ENCODE data around the gene GABRG3. TPM values are rescaled to one million over a fixed set of nuclear protein-coding genes. Genes with fewer than 3 reads are reported as not detected.

GABRG3 gene
- total and polyA plus RNA-seq, 2 donors from 2014 or later: not detected

GRCh38 chr15:27433604-27434003 is 462.6 kb downstream of the GABRG3 start:
- no peak for TF ChIP-seq CTCF (IDR thresholded peaks at IDR 0.05; ENCODE audit: borderline replicate concordance, extremely low read depth, insufficient read depth)
- peaks cover 0 to 7% (median 0%) of the 10 kb centered on the region in 3 donors for H3K9me3 ChIP-seq (ENCODE audit: control insufficient read depth in 2 of 3, insufficient read depth in 1 of 3, low read length in 3 of 3)
- H3K36me3 ChIP-seq (ENCODE audit: control insufficient read depth in 2 of 3, insufficient read depth in 3 of 3, low read length in 3 of 3): no peaks in the 10 kb centered on the region
- H3K4me3 ChIP-seq (ENCODE audit: low read length in 3 of 3): no peak overlapping the region
- no peaks in the 10 kb centered on the region for H3K4me1 ChIP-seq (ENCODE audit: control insufficient read depth in 2 of 3, insufficient read depth in 2 of 3, low read depth in 1 of 3, low read length in 3 of 3)
- no peaks in the 10 kb centered on the region for H3K27me3 ChIP-seq (ENCODE audit: control insufficient read depth, insufficient read depth, low read length)
- FAIRE-seq (no peak), DNase-seq (no peak)
- H3K27ac ChIP-seq (ENCODE audit: low read depth in 2 of 2, low read length in 2 of 2): no peak overlapping the region
- H3K9ac ChIP-seq (ENCODE audit: low read length in 3 of 3): no peak overlapping the region
- intact Hi-C loops (cut with DNase I): no loop called here

- intact Hi-C loops (cut with DNase I): no loop called here
- H3K36me3 ChIP-seq (ENCODE audit: control insufficient read depth in 2 of 3, insufficient read depth in 3 of 3, low read length in 3 of 3): no peaks in the 10 kb centered on the region
- H3K4me3 ChIP-seq (ENCODE audit: low read length in 3 of 3): no peak overlapping the region
- TF ChIP-seq CTCF (IDR thresholded peaks at IDR 0.05; ENCODE audit: borderline replicate concordance, extremely low read depth, insufficient read depth): no peak
- FAIRE-seq (no peak), DNase-seq (no peak)
- no peaks in the 10 kb centered on the region for H3K9me3 ChIP-seq (ENCODE audit: control insufficient read depth in 2 of 3, insufficient read depth in 1 of 3, low read length in 3 of 3)
- H3K27ac ChIP-seq (ENCODE audit: low read depth in 2 of 2, low read length in 2 of 2): no peak overlapping the region
- no peak overlapping the region for H3K9ac ChIP-seq (ENCODE audit: low read length in 3 of 3)
- no peaks in the 10 kb centered on the region for H3K4me1 ChIP-seq (ENCODE audit: control insufficient read depth in 2 of 3, insufficient read depth in 2 of 3, low read depth in 1 of 3, low read length in 3 of 3)
- H3K27me3 ChIP-seq (ENCODE audit: control insufficient read depth, insufficient read depth, low read length): no peaks in the 10 kb centered on the region
Measured at GRCh38 chr15:27438403-27439375, 467.7 kb downstream of the GABRG3 start.

DNA sequence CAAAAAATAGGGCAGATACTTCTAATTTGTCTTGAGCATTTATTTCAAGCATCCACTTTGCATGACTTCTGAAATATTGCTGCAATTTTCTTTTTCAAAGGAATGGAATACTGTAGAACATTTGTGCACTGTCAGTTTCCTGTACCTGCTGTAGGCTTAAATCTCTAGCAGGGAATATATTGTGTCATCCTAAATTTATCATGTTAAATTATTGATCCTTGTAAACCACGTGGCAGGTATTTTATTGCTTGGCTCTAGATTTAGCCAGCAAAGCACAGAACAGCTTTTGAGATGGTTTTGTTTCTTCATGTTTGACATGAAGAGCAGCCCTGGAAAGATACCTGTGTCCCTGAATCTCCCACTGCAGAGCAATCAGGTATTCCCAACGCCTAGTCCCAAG is 470.1 kb downstream of the GABRG3 start:
- DNase-seq (no peak), FAIRE-seq (no peak)
- Histone ChIP-seq H3K4me3 (ENCODE audit: low read length in 3 of 3) (no peak overlapping the region), H3K27ac (ENCODE audit: low read depth in 2 of 2, low read length in 2 of 2) (no peak overlapping the region), H3K9ac (ENCODE audit: low read length in 3 of 3) (no peak overlapping the region), H3K36me3 (ENCODE audit: control insufficient read depth in 2 of 3, insufficient read depth in 3 of 3, low read length in 3 of 3) (no peaks in the 10 kb centered on the region), H3K27me3 (ENCODE audit: control insufficient read depth, insufficient read depth, low read length) (no peaks in the 10 kb centered on the region), H3K4me1 (ENCODE audit: control insufficient read depth in 2 of 3, insufficient read depth in 2 of 3, low read depth in 1 of 3, low read length in 3 of 3) (no peaks in the 10 kb centered on the region), H3K9me3 (ENCODE audit: control insufficient read depth in 2 of 3, insufficient read depth in 1 of 3, low read length in 3 of 3) (no peaks in the 10 kb centered on the region)
- TF ChIP-seq CTCF (IDR thresholded peaks at IDR 0.05; ENCODE audit: borderline replicate concordance, extremely low read depth, insufficient read depth): no peak
- intact Hi-C loops (cut with DNase I): no loop called here
